Coronary artery (tissue), 2 donors: ENCODE data around the gene ADPRH.

Experiments used
- DNase-seq: peaks from one replicate; pipeline ENCODE4 v3.0.0-alpha.2; 2017; ENCODE audit warnings: low spot score
- H3K27ac ChIP-seq, 2 donors: fragments of 200-600 bp; sonication (generic); one replicate each; pipeline ENCODE4 v1.5.1; 2016 to 2019
- H3K4me3 ChIP-seq: fragments of 200-600 bp; sonication (generic); 2 replicates; pipeline ENCODE4 v1.5.1; 2016; ENCODE audit warnings: mild to moderate bottlenecking, moderate library complexity
- TF ChIP-seq, protein P1 (sequence below): fragments of 200-600 bp; sonication (generic); IDR thresholded peaks from one replicate; pipeline ENCODE4 v1.5.1; 2019; ENCODE audit warnings: antibody characterized with exemption

Gene ADPRH

DNA sequence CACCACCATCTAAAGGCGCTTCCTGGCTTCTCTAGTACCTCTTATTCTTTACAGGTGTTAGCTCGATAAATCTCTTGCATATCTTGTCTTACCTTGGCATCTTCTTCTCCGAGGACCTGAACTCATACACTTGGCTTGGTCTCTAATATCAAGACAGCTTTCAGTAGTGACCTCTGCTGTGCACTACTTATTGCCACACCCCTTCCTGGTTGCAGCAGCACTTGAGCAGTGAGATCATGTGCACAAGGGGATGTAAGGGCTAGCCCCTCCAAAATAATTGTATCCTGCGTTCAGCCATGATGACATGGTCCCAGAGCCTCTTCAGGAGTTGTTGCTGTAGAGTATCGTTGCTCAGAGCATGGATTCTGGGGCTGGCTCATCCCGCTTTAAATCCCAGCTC is 17.1 kb downstream of the ADPRH start:
- DNase-seq, result no peak
- TF ChIP-seq, protein P1, sequence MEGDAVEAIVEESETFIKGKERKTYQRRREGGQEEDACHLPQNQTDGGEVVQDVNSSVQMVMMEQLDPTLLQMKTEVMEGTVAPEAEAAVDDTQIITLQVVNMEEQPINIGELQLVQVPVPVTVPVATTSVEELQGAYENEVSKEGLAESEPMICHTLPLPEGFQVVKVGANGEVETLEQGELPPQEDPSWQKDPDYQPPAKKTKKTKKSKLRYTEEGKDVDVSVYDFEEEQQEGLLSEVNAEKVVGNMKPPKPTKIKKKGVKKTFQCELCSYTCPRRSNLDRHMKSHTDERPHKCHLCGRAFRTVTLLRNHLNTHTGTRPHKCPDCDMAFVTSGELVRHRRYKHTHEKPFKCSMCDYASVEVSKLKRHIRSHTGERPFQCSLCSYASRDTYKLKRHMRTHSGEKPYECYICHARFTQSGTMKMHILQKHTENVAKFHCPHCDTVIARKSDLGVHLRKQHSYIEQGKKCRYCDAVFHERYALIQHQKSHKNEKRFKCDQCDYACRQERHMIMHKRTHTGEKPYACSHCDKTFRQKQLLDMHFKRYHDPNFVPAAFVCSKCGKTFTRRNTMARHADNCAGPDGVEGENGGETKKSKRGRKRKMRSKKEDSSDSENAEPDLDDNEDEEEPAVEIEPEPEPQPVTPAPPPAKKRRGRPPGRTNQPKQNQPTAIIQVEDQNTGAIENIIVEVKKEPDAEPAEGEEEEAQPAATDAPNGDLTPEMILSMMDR, result no peak
- Histone ChIP-seq H3K4me3 (no peak overlapping the region), H3K27ac (no peak overlapping the region)

DNA sequence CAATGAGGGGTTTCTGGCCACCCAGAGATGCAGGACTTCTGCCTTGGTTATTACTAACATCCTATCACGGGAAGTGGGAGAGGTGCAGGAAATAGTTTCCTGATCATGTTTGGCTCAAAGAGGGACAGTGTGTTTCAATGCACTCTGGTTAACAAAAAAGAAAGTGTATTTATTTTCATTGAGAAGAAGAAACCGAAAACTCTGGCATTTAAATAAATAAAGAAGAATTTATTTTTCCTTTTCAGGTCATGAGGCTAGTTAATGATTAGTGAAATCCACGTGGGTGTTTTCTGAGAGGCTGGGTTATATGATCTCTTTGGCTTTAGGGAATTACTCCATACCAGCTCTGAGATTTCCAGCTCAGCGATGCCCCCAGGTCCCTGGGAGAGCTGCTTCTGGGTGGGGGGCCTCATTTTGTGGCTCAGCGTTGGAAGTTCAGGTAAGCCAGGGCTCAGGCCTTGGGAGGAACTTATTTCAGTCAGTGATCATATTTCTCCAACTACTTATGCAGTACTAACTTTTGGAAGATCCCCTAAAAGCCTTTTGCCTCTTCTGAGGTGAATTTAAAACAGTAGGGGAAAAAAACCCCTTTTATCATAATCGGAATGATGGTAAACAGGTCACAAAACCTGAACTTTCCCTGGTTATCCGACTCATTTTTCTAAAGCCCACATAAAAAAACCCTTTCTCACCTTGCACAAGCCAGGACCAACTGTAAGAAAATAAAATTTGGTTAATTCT is 18.4 kb downstream of the ADPRH start, which contains the start of gene PLA1A:
TSS of gene PLA1A (plus strand) at position 338 of the 741 bp plus-strand sequence. CDS start at position 367, 29 bp downstream.
- DNase-seq, result no peak
- no peak within 1 kb of the TSS for H3K4me3 ChIP-seq
- H3K27ac ChIP-seq, result no peak within 1 kb of the TSS
- TF ChIP-seq, protein P1, result no peak

DNA sequence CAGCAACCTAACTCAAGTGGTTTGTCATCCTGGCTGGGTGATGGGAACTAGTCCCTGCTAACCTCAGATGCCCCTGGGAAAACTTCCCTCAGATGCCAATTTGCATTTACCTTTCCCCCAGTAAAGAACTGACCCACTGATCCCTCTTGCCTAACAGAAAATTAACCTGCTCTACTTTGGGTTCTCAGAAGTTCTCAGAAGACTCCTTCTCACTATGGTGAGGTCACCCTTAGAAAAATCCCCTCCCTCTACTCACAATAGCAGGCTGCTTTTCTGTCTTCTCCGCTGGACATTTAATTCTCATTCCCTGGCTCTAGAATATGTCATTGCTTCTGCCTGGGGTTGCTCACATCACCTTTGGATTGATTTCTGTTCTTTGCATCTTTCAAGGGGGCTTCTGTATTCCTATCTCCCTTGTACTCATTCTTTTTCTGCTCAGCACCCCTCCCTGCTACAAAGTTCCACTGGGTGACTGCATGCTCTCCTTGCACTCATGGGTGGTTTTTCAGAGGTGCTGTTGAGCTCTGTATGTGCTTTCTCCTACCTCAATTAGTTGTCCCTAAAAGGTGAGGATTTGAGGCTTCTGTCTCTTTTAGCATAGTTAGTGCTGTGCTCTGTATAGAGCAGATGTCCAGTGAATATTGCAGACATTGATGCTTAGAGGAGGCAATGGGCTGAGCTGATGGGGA is 19.3 kb downstream of the ADPRH start:
- Histone ChIP-seq H3K4me3 (no peak overlapping the region), H3K27ac (no peak overlapping the region)
- no peak for DNase-seq
- TF ChIP-seq, protein P1, result no peak

DNA sequence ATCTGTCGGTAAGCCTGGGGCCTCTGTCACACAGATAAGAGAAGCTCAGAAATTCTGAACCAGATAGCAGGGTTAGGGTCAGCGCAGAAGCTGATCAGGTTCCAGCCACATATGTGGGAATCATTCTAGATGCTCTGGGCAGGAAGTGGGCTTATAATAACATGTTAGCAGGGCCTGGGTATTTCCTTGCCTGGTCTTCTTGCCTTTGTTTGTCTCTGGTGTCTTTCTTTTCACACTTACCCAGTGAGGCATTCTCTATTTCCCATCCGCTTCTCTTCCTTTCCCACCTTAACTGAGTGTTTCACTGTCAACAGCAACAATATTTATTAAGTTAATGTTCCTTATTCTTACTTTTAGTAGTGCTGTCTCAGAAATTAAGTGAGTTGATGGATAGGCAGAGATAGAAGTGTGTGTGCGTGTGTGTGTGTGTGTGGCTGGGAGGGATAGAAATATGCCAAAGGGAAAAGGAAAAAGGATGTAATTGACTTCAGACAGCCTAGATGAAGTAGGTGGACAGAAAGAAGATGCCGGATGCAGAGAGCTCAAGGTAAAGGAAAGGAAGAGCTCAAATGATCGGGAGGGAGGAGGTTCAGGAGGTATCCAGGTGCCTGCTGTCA is 20.4 kb downstream of the ADPRH start:
- TF ChIP-seq, protein P1, result no peak
- no peak overlapping the region for H3K27ac ChIP-seq
- DNase-seq, result no peak
- H3K4me3 ChIP-seq, result no peak overlapping the region

DNA sequence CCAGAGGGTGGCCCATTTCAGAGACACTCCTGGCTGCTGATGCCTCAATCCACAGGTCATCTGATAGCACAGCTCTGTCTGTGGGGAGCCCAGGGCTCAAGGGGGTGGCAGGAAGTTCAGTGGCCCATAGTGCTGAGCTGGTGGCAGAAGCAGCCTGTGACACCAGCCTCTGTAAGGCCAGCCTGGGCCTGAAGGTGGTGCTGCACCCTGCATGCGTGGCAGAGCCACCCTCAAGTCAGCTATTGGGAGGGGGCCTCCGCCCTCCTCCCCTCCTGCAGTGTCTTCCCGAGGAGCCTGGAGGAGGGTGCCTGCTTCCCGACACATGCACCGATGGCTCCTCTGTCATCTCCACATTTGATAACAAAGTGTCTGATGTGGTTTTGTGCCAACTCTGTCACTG is 21.4 kb downstream of the ADPRH start:
- no peak overlapping the region for H3K27ac ChIP-seq
- TF ChIP-seq, protein P1, result no peak
- H3K4me3 ChIP-seq, result no peak overlapping the region
- DNase-seq, result no peak

DNA sequence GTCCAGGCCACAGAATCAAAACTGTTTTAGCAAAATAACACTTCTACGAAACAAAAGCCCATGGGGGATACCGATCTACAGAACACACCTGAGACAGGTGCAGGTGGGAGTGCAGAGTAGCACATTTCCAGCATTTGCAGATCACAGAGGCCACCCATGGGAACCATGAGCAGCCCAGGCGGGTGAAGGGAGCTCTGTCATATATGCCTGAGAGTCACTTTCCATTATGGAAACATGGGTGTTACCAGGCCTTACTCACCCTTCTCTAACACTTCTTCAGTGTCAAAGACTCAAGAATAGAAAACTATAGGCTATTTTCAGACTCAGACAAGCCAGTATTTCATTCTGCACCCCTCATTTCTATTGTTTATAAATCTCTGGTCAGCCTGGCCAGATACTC is 21.9 kb downstream of the ADPRH start:
- Histone ChIP-seq H3K27ac (no peak overlapping the region), H3K4me3 (no peak overlapping the region)
- DNase-seq, result no peak
- TF ChIP-seq, protein P1, result no peak
